DND-41 (cell line): ENCODE measurements around the gene EBI3.
"Not testable (repeated sequence)": the region's sequence is repeated elsewhere in the genome, so short reads cannot be mapped to it uniquely, and the experiment has no call there.

ENCODE experiments used
- ATAC-seq: fragments of 200-7000 bp; cut with Tn5 transposase; 3 replicates; pipeline ENCODE4 v1.9.1; 2021; ENCODE audit warnings: low read depth; ENCODE audit not compliant: insufficient read depth
- DNase-seq: peaks from one replicate; pipeline ENCODE4 v3.0.0-alpha.2; 2020
- H2AFZ ChIP-seq: 2 replicates; pipeline ENCODE4 v1.6.0; 2012; ENCODE audit warnings: low read depth, low read length
- H3K27ac ChIP-seq: 2 replicates; pipeline ENCODE4 v1.5.1; 2012; ENCODE audit warnings: low read length, inconsistent platforms
- H3K27me3 ChIP-seq: fragments of 200-600 bp; sonication (generic); 2 replicates; pipeline ENCODE4 v1.6.0; 2012; ENCODE audit warnings: low read length, mild to moderate bottlenecking, inconsistent platforms; ENCODE audit not compliant: insufficient read depth, poor library complexity
- H3K36me3 ChIP-seq: 2 replicates; pipeline ENCODE4 v1.5.1; 2012; ENCODE audit warnings: low read length, inconsistent platforms; ENCODE audit not compliant: insufficient read depth
- H3K4me1 ChIP-seq: 2 replicates; pipeline ENCODE4 v1.5.1; 2012; ENCODE audit warnings: mild to moderate bottlenecking, low read length; ENCODE audit not compliant: insufficient read depth
- H3K4me2 ChIP-seq: 2 replicates; pipeline ENCODE4 v1.6.0; 2012; ENCODE audit warnings: mild to moderate bottlenecking, moderate library complexity, low read length, inconsistent platforms; ENCODE audit not compliant: insufficient read depth
- H3K4me3 ChIP-seq, 2 experiments: fragments of 200-600 bp in 1 of 2; shearing (Covaris generic) in 1 of 2; 2 replicates each; pipeline ENCODE4 v1.5.1; 2012 to 2016; ENCODE audit warnings: inconsistent platforms in 2 of 2, low read length in 2 of 2, mild to moderate bottlenecking in 2 of 2, low read depth in 1 of 2, moderate library complexity in 1 of 2
- H3K79me2 ChIP-seq: 2 replicates; pipeline ENCODE4 v1.6.0; 2012; ENCODE audit warnings: low read length, inconsistent platforms; ENCODE audit not compliant: insufficient read depth
- H3K9ac ChIP-seq: 2 replicates; pipeline ENCODE4 v1.6.0; 2012; ENCODE audit warnings: low read depth, mild to moderate bottlenecking, inconsistent platforms, low read length, moderate library complexity
- H3K9me3 ChIP-seq: 2 replicates; pipeline ENCODE4 v1.5.1; 2012; ENCODE audit warnings: low read length, moderate library complexity, mild to moderate bottlenecking, inconsistent platforms; ENCODE audit not compliant: insufficient read depth, severe bottlenecking
- H4K20me1 ChIP-seq: 2 replicates; pipeline ENCODE4 v1.6.0; 2012; ENCODE audit warnings: low read length; ENCODE audit not compliant: insufficient read depth
- CTCF ChIP-seq: IDR thresholded peaks from 2 replicates; pipeline ENCODE4 v1.5.1; 2012; ENCODE audit warnings: borderline replicate concordance, low read length, moderate library complexity, mild to moderate bottlenecking; ENCODE audit not compliant: poor library complexity, severe bottlenecking; ENCODE audit errors: extremely low read depth
- EZH2 ChIP-seq: IDR thresholded peaks from 3 replicates; pipeline ENCODE4 v1.6.1; 2012; ENCODE audit warnings: borderline replicate concordance, low read depth, mild to moderate bottlenecking, moderate library complexity, low read length, inconsistent platforms; ENCODE audit not compliant: severe bottlenecking

The EBI3 gene

GRCh38 chr19:4279530-4280422, 50.5 kb downstream of the EBI3 start:
- H3K9ac ChIP-seq, result no peak overlapping the region
- peaks cover 22% of the 10 kb centered on the region for H3K27me3 ChIP-seq
- H3K27ac ChIP-seq, result no peak overlapping the region
- H2AFZ ChIP-seq, result no peak overlapping the region
- H3K4me2 ChIP-seq, result no peak overlapping the region
- H3K4me1 ChIP-seq, result no peaks in the 10 kb centered on the region
- no peaks in the 10 kb centered on the region for H3K79me2 ChIP-seq
- no peak for DNase-seq
- TF ChIP-seq EZH2 (no peak), CTCF (no peak)
- H4K20me1 ChIP-seq, result no peaks in the 10 kb centered on the region; the same call in 1 of the 2 replicates
- ATAC-seq, result no peak
- H3K4me3 ChIP-seq, result no peak overlapping the region
- no peaks in the 10 kb centered on the region for H3K36me3 ChIP-seq
- H3K9me3 ChIP-seq, result no peaks in the 10 kb centered on the region

GRCh38 chr19:4284176-4284958, 55.0 kb downstream of the EBI3 start:
- Histone ChIP-seq H3K4me2 (no peak overlapping the region), H3K9me3 (no peaks in the 10 kb centered on the region), H3K9ac (no peak overlapping the region), H3K27me3 (peaks cover 9% of the 10 kb centered on the region), H3K79me2 (no peaks in the 10 kb centered on the region), H3K4me3 (no peak overlapping the region), H3K4me1 (no peaks in the 10 kb centered on the region), H3K27ac (no peak overlapping the region), H4K20me1 (no peaks in the 10 kb centered on the region; the same call in 1 of the 2 replicates), H2AFZ (no peak overlapping the region), H3K36me3 (no peaks in the 10 kb centered on the region)
- TF ChIP-seq CTCF (no peak), EZH2 (no peak)
- DNase-seq (peak; percentile 12), ATAC-seq (no peak)

- no peak overlapping the region for H2AFZ ChIP-seq
- no peaks in the 10 kb centered on the region for H3K9me3 ChIP-seq
- H3K4me1 ChIP-seq, result no peaks in the 10 kb centered on the region
- H3K27me3 ChIP-seq, result peaks cover 2% of the 10 kb centered on the region
- ATAC-seq (no peak), DNase-seq (no peak)
- H3K4me3 ChIP-seq, result no peak overlapping the region
- H4K20me1 ChIP-seq, result no peaks in the 10 kb centered on the region; the same call in 1 of the 2 replicates
- no peaks in the 10 kb centered on the region for H3K36me3 ChIP-seq
- H3K79me2 ChIP-seq, result no peaks in the 10 kb centered on the region
- no peak overlapping the region for H3K4me2 ChIP-seq
- TF ChIP-seq CTCF (no peak), EZH2 (no peak)
- no peak overlapping the region for H3K27ac ChIP-seq
- no peak overlapping the region for H3K9ac ChIP-seq
These were observed 55.7 kb downstream of the EBI3 start for GRCh38 chr19:4284974-4285373.

- not testable (repeated sequence) for DNase-seq, H2AFZ ChIP-seq, H3K4me2 ChIP-seq, H3K79me2 ChIP-seq, H3K27me3 ChIP-seq, H3K27ac ChIP-seq, ATAC-seq, H3K4me3 ChIP-seq, H4K20me1 ChIP-seq, H3K9me3 ChIP-seq, H3K9ac ChIP-seq, H3K36me3 ChIP-seq, H3K4me1 ChIP-seq
These were observed 56.8 kb downstream of the EBI3 start for GRCh38 chr19:4286141-4286540.
